H9 (cell line): ENCODE data around the gene RPN1. TPM values are rescaled to one million over a fixed set of nuclear protein-coding genes. Genes with fewer than 3 reads are reported as not detected.

Experiments used
- DNase-seq: peaks from one replicate; pipeline ENCODE4 v3.0.0-alpha.2; 2017
- H2AFZ ChIP-seq: one replicate; pipeline ENCODE4 v1.6.1; 2013; ENCODE audit warnings: mild to moderate bottlenecking, low read length, control low read depth, moderate library complexity
- H2AK5ac ChIP-seq: 2 replicates; pipeline ENCODE4 v1.6.1; 2013; ENCODE audit warnings: low read length, control low read depth, mixed read lengths; ENCODE audit not compliant: insufficient read length
- H2BK120ac ChIP-seq: one replicate; pipeline ENCODE4 v1.6.1; 2013; ENCODE audit warnings: low read depth, mild to moderate bottlenecking, low read length, control low read depth, inconsistent platforms; ENCODE audit not compliant: poor library complexity, severe bottlenecking
- H2BK12ac ChIP-seq: 2 replicates; pipeline ENCODE4 v1.6.1; 2013; ENCODE audit warnings: low read length, control low read depth, mixed read lengths, low read depth; ENCODE audit not compliant: insufficient read length
- H2BK15ac ChIP-seq: 2 replicates; pipeline ENCODE4 v1.6.1; 2013; ENCODE audit warnings: low read depth, low read length, control low read depth
- H2BK20ac ChIP-seq: one replicate; pipeline ENCODE4 v1.6.1; 2013; ENCODE audit warnings: low read depth, mild to moderate bottlenecking, low read length, control low read depth, inconsistent platforms; ENCODE audit not compliant: poor library complexity, severe bottlenecking
- H2BK5ac ChIP-seq: 2 replicates; pipeline ENCODE4 v1.6.1; 2013; ENCODE audit warnings: low read length, control low read depth, mixed read lengths; ENCODE audit not compliant: insufficient read length
- H3K14ac ChIP-seq: 2 replicates; pipeline ENCODE4 v1.6.1; 2013; ENCODE audit warnings: low read length, control low read depth; ENCODE audit not compliant: insufficient read depth
- H3K18ac ChIP-seq: 2 replicates; pipeline ENCODE4 v1.6.1; 2013; ENCODE audit warnings: low read depth, mild to moderate bottlenecking, mixed read lengths, low read length, control low read depth; ENCODE audit not compliant: insufficient read length
- H3K23ac ChIP-seq: 2 replicates; pipeline ENCODE4 v1.6.1; 2013; ENCODE audit warnings: low read length, control low read depth, mixed read lengths, low read depth; ENCODE audit not compliant: insufficient read length
- H3K23me2 ChIP-seq: 2 replicates; pipeline ENCODE4 v1.6.1; 2013; ENCODE audit warnings: low read depth, mild to moderate bottlenecking, mixed read lengths, low read length, control low read depth; ENCODE audit not compliant: insufficient read length, poor library complexity, severe bottlenecking
- H3K27ac ChIP-seq: 2 replicates; pipeline ENCODE4 v1.5.1; 2013; ENCODE audit warnings: low read length, control low read depth, mixed read lengths, low read depth; ENCODE audit not compliant: insufficient read length
- H3K27me3 ChIP-seq: 2 replicates; pipeline ENCODE4 v1.6.1; 2013; ENCODE audit warnings: low read length, control low read depth, inconsistent platforms; ENCODE audit not compliant: insufficient read depth
- H3K4ac ChIP-seq: 2 replicates; pipeline ENCODE4 v1.6.1; 2013; ENCODE audit warnings: low read depth, mild to moderate bottlenecking, control low read depth, inconsistent platforms, low read length, moderate library complexity
- H3K4me1 ChIP-seq: 2 replicates; pipeline ENCODE4 v1.6.1; 2013; ENCODE audit warnings: low read length, control low read depth, inconsistent platforms; ENCODE audit not compliant: insufficient read depth
- H3K4me2 ChIP-seq: 2 replicates; pipeline ENCODE4 v1.6.1; 2013; ENCODE audit warnings: low read length, control low read depth, mixed read lengths; ENCODE audit not compliant: insufficient read length, insufficient read depth
- H3K56ac ChIP-seq: 2 replicates; pipeline ENCODE4 v1.6.1; 2013; ENCODE audit warnings: low read depth, mild to moderate bottlenecking, mixed read lengths, low read length, control low read depth; ENCODE audit not compliant: insufficient read length
- H3K79me1 ChIP-seq: 2 replicates; pipeline ENCODE4 v1.6.1; 2013; ENCODE audit warnings: low read depth, mild to moderate bottlenecking, moderate library complexity, low read length, control low read depth, inconsistent platforms; ENCODE audit not compliant: insufficient read depth, poor library complexity, severe bottlenecking
- H3K79me2 ChIP-seq: 2 replicates; pipeline ENCODE4 v1.6.1; 2013; ENCODE audit warnings: low read length, control low read depth, inconsistent platforms; ENCODE audit not compliant: insufficient read depth
- H3K9ac ChIP-seq: 2 replicates; pipeline ENCODE4 v1.6.1; 2013; ENCODE audit warnings: low read length, control low read depth, mixed read lengths; ENCODE audit not compliant: insufficient read length; ENCODE audit errors: extremely low read depth
- H3K9me3 ChIP-seq: one replicate; pipeline ENCODE4 v1.6.1; 2013; ENCODE audit warnings: low read depth, low read length, inconsistent platforms; ENCODE audit not compliant: control insufficient read depth
- H3T11ph ChIP-seq: one replicate; pipeline ENCODE4 v1.6.1; 2013; ENCODE audit warnings: mild to moderate bottlenecking, low read length, control low read depth, inconsistent platforms
- H4K20me1 ChIP-seq: one replicate; pipeline ENCODE4 v1.6.1; 2013; ENCODE audit not compliant: control insufficient read depth, insufficient read length, insufficient read depth
- H4K5ac ChIP-seq: 2 replicates; pipeline ENCODE4 v1.6.1; 2013; ENCODE audit warnings: low read depth, mild to moderate bottlenecking, mixed read lengths, low read length, control low read depth; ENCODE audit not compliant: insufficient read length
- H4K8ac ChIP-seq: replicated peaks from 2 replicates; pipeline ENCODE4 v1.6.1; 2013; ENCODE audit warnings: low read length, control low read depth, mixed read lengths, low read depth; ENCODE audit not compliant: insufficient read length
- H4K91ac ChIP-seq: 2 replicates; pipeline ENCODE4 v1.6.1; 2013; ENCODE audit warnings: low read depth, mild to moderate bottlenecking, moderate library complexity, mixed read lengths, low read length, control low read depth; ENCODE audit not compliant: insufficient read length
- H3K27ac Mint-ChIP-seq, 3 experiments: 2 replicates in 2 of 3; 3 replicates in 1 of 3; pipeline ENCODE4 v1.8.0; 2020 to 2021; ENCODE audit warnings: mixed read lengths in 3 of 3, mild to moderate bottlenecking in 1 of 3, moderate library complexity in 1 of 3
- H3K27me3 Mint-ChIP-seq: 2 replicates; pipeline ENCODE4 v1.8.0; 2021; ENCODE audit warnings: low read depth, mild to moderate bottlenecking, moderate library complexity, mixed read lengths
- H3K36me3 Mint-ChIP-seq, 3 experiments: 2 replicates in 2 of 3; 3 replicates in 1 of 3; pipeline ENCODE4 v1.8.0; 2020 to 2021; ENCODE audit warnings: low read depth in 3 of 3, mixed read lengths in 3 of 3; ENCODE audit not compliant: insufficient read depth in 1 of 3
- H3K4me1 Mint-ChIP-seq, 2 experiments: 2 replicates each; pipeline ENCODE4 v1.8.0; 2020; ENCODE audit warnings: mixed read lengths in 2 of 2
- H3K4me3 Mint-ChIP-seq, 2 experiments: 2 replicates in 1 of 2; 3 replicates in 1 of 2; pipeline ENCODE4 v1.8.0; 2020 to 2021; ENCODE audit warnings: mild to moderate bottlenecking in 2 of 2, mixed read lengths in 2 of 2, moderate library complexity in 1 of 2
- H3K9me3 Mint-ChIP-seq, 2 experiments: 2 replicates in 1 of 2; 3 replicates in 1 of 2; pipeline ENCODE4 v1.8.0; 2020; ENCODE audit warnings: mild to moderate bottlenecking in 2 of 2, mixed read lengths in 2 of 2, moderate library complexity in 1 of 2
- WGBS: extraction: QIAGEN DNeasy Blood & Tissue Kit; methylation state at CpG from one replicate; pipeline ENCODE4 v1.1.7; 2013; ENCODE audit warnings: missing lambda C conversion rate, low lambda C conversion rate, mixed read lengths; ENCODE audit not compliant: insufficient read length; ENCODE audit errors: extremely low coverage; 5-methylcytosine and 5-hydroxymethylcytosine counted together
- total RNA-seq: library from RNA; stranded (reverse); gene quantifications from 2 replicates; pipeline ENCODE4 v1.2.1, GENCODE V29; 2021
- TF ChIP-seq, protein P1 (sequence below): fragments of 200-600 bp; sonication (generic); conservative IDR thresholded peaks from 3 replicates; pipeline ENCODE4 v1.8.0; 2021; ENCODE audit warnings: antibody characterized with exemption, mild to moderate bottlenecking

Gene RPN1
- total RNA-seq, 1 experiment from 2014 or later = 174 TPM

DNA sequence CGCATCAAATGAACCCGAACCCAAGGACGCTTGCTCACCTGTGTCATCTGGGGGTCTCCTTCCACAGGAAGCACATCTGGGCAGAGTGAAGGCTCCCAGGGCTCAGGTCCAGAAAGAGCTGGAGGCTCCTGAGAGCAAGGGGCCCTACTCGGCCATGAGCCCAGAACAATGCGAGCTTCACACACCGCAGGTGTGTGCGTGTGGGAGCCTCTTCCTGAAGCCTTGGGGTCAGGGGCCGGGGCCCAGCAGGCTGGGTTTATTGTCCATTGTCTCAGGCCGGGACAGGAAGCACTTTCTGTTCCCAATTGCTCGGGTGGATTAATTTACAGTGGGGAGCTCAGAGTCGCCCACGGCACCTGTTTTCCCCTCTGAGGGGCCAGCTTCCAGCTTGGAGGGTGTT, 74.8 kb downstream of the RPN1 start:
- no peak overlapping the region for H3K4ac ChIP-seq
- H3K79me1 ChIP-seq = no peaks in the 10 kb centered on the region
- no peak overlapping the region for H4K8ac ChIP-seq
- H2BK12ac ChIP-seq = no peak overlapping the region
- H3K79me2 ChIP-seq = no peaks in the 10 kb centered on the region
- H2BK20ac ChIP-seq = no peak overlapping the region
- H3K14ac ChIP-seq = no peak overlapping the region
- no peak overlapping the region for H3K27ac ChIP-seq
- no peaks in the 10 kb centered on the region for H3K4me1 ChIP-seq
- DNase-seq = no peak
- no peak overlapping the region for H2AFZ ChIP-seq
- H3K9ac ChIP-seq = no peak overlapping the region
- H3K56ac ChIP-seq = no peak overlapping the region
- H2BK120ac ChIP-seq = no peak overlapping the region
- H2BK5ac ChIP-seq = no peak overlapping the region
- no peak overlapping the region for H4K91ac ChIP-seq
- H3T11ph ChIP-seq = no peak overlapping the region
- H3K18ac ChIP-seq = no peak overlapping the region
- no peak overlapping the region for H3K4me2 ChIP-seq
- H4K20me1 ChIP-seq = no peaks in the 10 kb centered on the region
- H2BK15ac ChIP-seq = no peak overlapping the region
- Mint-ChIP-seq H3K9me3 (peaks cover 3 to 7% of the 10 kb centered on the region in 2 experiments; a peak in 3 of 5 replicates), H3K4me3 (no peak overlapping the region), H3K4me1 (peaks cover 11 to 27% of the 10 kb centered on the region in 2 experiments), H3K27ac (no peak overlapping the region), H3K27me3 (peaks cover 13% of the 10 kb centered on the region), H3K36me3 (peaks cover 0 to 4% (median 0%) of the 10 kb centered on the region in 3 experiments; a peak in 1 of 7 replicates)
- H2AK5ac ChIP-seq = no peak overlapping the region
- TF ChIP-seq, protein P1, sequence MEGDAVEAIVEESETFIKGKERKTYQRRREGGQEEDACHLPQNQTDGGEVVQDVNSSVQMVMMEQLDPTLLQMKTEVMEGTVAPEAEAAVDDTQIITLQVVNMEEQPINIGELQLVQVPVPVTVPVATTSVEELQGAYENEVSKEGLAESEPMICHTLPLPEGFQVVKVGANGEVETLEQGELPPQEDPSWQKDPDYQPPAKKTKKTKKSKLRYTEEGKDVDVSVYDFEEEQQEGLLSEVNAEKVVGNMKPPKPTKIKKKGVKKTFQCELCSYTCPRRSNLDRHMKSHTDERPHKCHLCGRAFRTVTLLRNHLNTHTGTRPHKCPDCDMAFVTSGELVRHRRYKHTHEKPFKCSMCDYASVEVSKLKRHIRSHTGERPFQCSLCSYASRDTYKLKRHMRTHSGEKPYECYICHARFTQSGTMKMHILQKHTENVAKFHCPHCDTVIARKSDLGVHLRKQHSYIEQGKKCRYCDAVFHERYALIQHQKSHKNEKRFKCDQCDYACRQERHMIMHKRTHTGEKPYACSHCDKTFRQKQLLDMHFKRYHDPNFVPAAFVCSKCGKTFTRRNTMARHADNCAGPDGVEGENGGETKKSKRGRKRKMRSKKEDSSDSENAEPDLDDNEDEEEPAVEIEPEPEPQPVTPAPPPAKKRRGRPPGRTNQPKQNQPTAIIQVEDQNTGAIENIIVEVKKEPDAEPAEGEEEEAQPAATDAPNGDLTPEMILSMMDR = no peak
- no CpG with 5 or more reads among the region's 12 CpGs for WGBS
- H3K23ac ChIP-seq = no peak overlapping the region
- H3K27me3 ChIP-seq = no peaks in the 10 kb centered on the region; the same call in 1 of the 2 replicates
- no peaks in the 10 kb centered on the region for H3K9me3 ChIP-seq
- H4K5ac ChIP-seq = no peak overlapping the region
- no peaks in the 10 kb centered on the region for H3K23me2 ChIP-seq
